GM18508 (cell line): ENCODE data around the gene MGA.

ENCODE experiments used
- ATAC-seq: cut with Tn5 transposase; IDR thresholded peaks from one replicate; pipeline ENCODE4 v1.9.1; 2021; ENCODE audit warnings: moderate number of reproducible peaks; ENCODE audit not compliant: insufficient read depth, unreplicated experiment

Gene MGA

DNA sequence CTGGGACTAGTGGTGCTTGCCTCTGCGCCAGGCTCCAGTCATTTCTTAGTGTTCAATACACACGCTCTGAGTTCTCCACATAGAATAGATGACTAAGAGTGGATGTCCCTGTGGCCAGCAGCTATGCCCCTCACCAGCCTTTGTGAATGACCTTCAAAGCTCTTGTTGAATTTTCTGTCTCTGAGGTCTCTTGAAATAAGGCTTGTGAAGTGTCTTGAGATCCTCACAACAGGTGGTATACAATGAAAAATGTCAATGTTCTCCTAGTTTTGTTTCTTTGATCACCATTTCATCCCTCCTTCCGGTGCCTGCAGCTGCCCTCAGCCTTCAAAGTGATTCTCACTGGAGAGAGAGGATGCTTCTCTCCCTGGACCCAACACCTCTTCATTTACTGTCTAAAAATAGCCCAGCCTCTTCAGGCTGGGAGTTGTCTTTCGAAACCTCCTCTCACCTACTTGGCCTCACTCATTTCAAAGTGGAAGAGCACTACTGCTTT, 119.5 kb downstream of the MGA start:
- no peak for ATAC-seq

- no peak for ATAC-seq
Measured at GRCh38 chr15:41780266-41780665, 120.1 kb downstream of the MGA start.

GRCh38 chr15:41780727-41781126, 120.5 kb downstream of the MGA start:
- no peak for ATAC-seq

- ATAC-seq, result no peak
Measured at GRCh38 chr15:41782371-41783282, 122.4 kb downstream of the MGA start.

- no peak for ATAC-seq
Measured at GRCh38 chr15:41783296-41783695, 123.1 kb downstream of the MGA start.

DNA sequence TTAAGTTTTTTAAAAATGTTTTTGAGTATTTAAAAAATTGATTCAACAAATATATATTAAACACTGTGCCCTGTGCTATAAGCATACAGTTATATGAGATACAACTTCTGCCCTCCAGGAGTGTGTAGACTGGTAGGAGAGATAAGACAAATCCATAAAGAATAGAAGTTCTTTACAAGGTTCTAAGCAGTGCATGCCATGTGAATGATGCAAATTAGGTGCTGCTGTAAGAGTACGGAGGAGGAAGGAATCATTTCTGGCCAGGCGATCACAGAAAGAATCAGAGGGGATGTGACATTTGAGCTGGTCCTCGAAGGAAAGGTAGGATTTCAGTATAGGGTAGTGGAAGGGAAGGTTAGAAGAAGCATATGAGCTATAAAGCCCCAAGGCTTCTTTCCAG, 128.1 kb downstream of the MGA start:
- ATAC-seq, result no peak

GRCh38 chr15:41789236-41789635, 129.0 kb downstream of the MGA start:
- ATAC-seq, result no peak

GRCh38 chr15:41789662-41790061, 129.5 kb downstream of the MGA start:
- no peak for ATAC-seq

GRCh38 chr15:41790169-41790568, 130.0 kb downstream of the MGA start:
- ATAC-seq, result no peak

- no peak for ATAC-seq
Measured at GRCh38 chr15:41790756-41791546, 130.7 kb downstream of the MGA start.

DNA sequence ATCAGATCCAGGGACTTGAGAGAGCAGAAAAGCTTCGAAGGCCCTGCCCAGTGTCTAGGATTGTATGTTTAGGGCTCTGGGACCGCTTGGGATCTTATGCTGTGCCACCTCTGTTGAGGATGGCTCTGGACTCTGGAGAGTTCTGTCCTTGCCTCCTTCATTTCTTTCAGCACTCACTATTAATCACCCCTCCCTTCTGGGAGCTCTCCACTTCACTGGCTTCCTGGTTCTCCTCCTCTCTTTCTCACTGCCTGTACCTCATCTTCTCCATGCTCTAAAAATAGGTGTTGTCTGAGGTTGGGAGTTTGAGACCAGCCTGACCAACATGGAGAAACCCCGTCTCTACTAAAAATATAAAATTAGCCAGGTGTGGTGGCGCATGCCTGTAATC, 131.3 kb downstream of the MGA start:
- ATAC-seq, result no peak

- ATAC-seq, result no peak
Measured at GRCh38 chr15:41792000-41792637, 131.9 kb downstream of the MGA start.

DNA sequence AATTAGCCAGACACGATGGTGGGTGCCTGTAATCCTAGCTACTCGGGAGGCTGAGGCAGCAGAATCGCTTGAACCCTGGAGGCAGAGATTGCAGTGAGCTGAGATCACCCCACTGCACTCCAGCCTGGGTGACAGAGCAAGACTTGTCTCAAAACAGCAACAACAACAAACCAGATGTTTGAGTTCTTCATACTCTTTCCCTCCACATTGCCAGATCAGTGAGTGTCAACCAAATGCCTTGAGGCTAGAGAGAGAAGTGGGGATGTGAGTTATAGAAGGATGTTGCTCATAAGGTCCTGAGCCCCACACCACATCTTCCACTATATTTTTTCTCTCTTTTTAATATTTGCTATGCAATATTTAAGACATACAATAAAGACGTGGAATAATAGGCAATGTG, 133.9 kb downstream of the MGA start:
- no peak for ATAC-seq

DNA sequence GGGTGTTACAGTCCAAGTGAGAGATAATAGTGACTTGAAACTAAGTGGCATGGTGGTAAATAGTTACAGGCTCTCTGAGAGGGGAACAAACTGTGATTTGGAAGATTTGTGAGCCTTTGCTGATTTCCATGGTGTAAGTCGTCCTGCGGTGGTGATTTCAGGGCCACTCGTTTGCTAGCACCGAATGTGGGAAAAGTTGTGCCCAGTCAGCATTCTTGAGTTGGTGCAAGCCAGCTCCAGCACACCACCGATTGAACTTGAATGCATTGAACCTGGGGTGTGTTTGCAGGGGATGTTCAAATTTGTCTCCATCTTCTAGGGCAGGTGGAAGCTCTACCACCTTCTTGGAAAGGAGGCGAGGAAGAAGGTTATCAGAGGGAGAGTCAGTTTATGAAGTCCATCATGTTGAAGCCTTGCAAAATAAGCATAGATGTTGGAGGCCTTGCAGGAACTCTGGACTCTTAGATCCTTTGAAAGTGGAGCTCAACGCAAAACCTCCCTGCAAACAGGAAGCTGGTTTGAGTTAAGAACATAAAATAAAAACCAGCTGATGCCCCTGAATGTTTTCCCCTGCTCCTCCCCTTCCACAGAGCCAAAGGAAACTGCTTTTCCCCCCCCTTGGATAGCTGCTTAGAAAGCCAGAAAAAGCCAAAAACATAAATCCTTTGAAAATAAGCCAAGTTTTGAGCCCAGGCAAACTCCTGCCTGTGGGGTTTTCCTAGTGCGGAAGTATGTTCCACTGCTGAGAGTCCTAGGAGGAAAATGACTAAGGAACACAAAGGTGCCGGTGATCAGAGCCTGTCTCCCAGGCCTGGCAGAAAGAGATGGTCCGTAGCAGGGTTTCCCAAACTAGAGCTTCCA, 136.0 kb downstream of the MGA start:
- no peak for ATAC-seq

DNA sequence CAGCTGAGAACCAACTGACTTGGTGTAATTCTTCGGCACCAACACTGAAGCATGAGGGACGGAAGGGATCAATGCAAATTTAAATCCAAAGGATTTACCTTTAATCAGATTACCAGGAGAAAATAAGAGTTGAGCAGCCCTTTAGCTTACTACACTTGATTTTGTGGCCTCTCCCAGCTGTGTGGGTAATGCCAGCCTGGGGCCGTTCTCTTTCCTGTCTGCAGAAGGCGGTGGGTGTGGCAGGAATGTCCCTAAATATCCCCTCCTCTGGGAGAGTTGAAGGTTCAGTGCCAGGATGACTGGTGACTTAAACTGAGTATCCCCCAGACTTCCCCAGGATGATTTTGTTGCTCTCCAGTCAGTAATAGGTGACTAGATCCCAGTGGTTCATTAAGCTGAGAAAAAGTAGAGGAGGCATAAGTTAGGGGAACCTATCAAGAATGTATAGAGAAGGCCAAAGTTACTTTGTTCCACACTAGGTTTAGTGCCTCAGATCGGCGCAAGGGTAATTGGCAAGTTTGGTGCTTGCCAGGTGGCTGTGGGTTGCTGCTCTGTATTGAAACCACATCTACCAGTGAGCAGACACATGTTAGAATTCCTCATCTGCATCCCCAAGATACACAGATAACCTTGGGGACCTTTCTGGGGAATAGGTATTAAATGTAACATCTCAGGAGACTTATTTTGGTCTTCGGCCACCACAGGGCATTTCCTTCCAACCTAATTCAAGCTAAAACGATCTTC, 137.2 kb downstream of the MGA start:
- no peak for ATAC-seq

- ATAC-seq, result no peak
Measured at GRCh38 chr15:41798607-41799487, 138.6 kb downstream of the MGA start.

GRCh38 chr15:41799488-41799805, 139.2 kb downstream of the MGA start:
- ATAC-seq, result no peak

DNA sequence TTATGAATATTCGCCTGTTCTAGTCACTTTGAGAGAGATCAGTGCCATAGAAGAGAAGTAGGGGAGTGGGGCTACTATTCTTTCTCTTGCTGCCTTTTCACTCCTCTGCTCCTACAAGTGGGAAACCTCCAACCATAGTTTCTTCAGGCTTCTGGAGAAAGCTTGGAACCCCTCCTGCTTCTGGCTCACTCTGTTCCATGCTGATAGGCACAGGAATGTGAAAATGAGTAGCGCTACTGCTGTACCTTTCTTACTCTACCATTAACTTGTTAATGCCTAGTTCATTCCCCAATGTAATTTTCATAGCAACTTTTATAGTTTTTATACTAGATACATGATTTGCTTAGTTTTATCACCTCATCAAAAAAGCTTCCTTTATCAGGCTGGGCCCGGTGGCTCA, 141.0 kb downstream of the MGA start:
- no peak for ATAC-seq
